ENCODE measurements around the gene VWA3B.

GRCh38 chr2:98327776-98328175 is 240.8 kb downstream of the VWA3B start:
- TF ChIP-seq ZC3H10 (CRISPR knock-in tag; IDR thresholded peaks at IDR 0.05) (no peak), TOX (CRISPR knock-in tag; IDR thresholded peaks at IDR 0.05; ENCODE audit: borderline replicate concordance) (no peak)

Data from SK-N-SH treated with all-trans-retinoic acid at 6 μM for 48 hours (cell line).